Measurements from ENCODE around the gene SLC12A7. TPM values are rescaled to one million over a fixed set of nuclear protein-coding genes. Genes with fewer than 3 reads are reported as not detected.

Gene SLC12A7
- total RNA-seq, 2 experiments from 2014 or later, result 0.06 TPM; not detected in 1

GRCh38 chr5:1058083-1058945 is 53.5 kb downstream of the SLC12A7 start:
- H2AFZ ChIP-seq (ENCODE audit: low read length), result no peak overlapping the region
- no peaks in the 10 kb centered on the region for H3K9me3 ChIP-seq (ENCODE audit: low read length)
- no peak for TF ChIP-seq CTCF (conservative IDR thresholded peaks at IDR 0.05; ENCODE audit: low read length)
- TF ChIP-seq EZH2phosphoT487 (IDR thresholded peaks at IDR 0.05; ENCODE audit: borderline replicate concordance, low read depth, low read length), result no peak
- no peaks in the 10 kb centered on the region for H4K20me1 ChIP-seq (ENCODE audit: insufficient read depth, low read length)
- H3K4me2 ChIP-seq (ENCODE audit: low read length), result no peak overlapping the region
- no peaks in the 10 kb centered on the region for H3K9me2 ChIP-seq (ENCODE audit: insufficient read depth, low read length)
- intact Hi-C loops (cut with micrococcal nuclease; ENCODE audit: unreplicated experiment), result no loop called here
- ChIA-PET POLR2A (no interaction called here), CTCF (ENCODE audit: unreplicated experiment) (no interaction called here)
- H3K79me2 ChIP-seq (ENCODE audit: insufficient read depth, low read depth, low read length), result no peaks in the 10 kb centered on the region
- no peaks in the 10 kb centered on the region for H3K36me3 ChIP-seq (ENCODE audit: insufficient read depth, low read length)
- H3K4me3 ChIP-seq (ENCODE audit: low read depth, low read length, poor library complexity, severe bottlenecking), result no peak overlapping the region
- H3K27ac ChIP-seq (ENCODE audit: low read depth, low read length, poor library complexity, severe bottlenecking), result no peak overlapping the region
- no peaks in the 10 kb centered on the region for H3K4me1 ChIP-seq (ENCODE audit: insufficient read depth, low read length, poor library complexity, severe bottlenecking)
- no peak for DNase-seq (ENCODE audit: low spot score)
- no TSS peak for BruUV-seq (replicated peaks)

- no peaks in the 10 kb centered on the region for H3K36me3 ChIP-seq (ENCODE audit: insufficient read depth, low read length)
- TF ChIP-seq EZH2phosphoT487 (IDR thresholded peaks at IDR 0.05; ENCODE audit: borderline replicate concordance, low read depth, low read length) (no peak), CTCF (conservative IDR thresholded peaks at IDR 0.05; ENCODE audit: low read length) (no peak)
- no peaks in the 10 kb centered on the region for H3K9me2 ChIP-seq (ENCODE audit: insufficient read depth, low read length)
- H3K4me3 ChIP-seq (ENCODE audit: low read depth, low read length, poor library complexity, severe bottlenecking), result no peak overlapping the region
- H3K9me3 ChIP-seq (ENCODE audit: low read length), result no peaks in the 10 kb centered on the region
- no peaks in the 10 kb centered on the region for H3K79me2 ChIP-seq (ENCODE audit: insufficient read depth, low read depth, low read length)
- ChIA-PET CTCF (ENCODE audit: unreplicated experiment) (no interaction called here), POLR2A (no interaction called here)
- intact Hi-C loops (cut with micrococcal nuclease; ENCODE audit: unreplicated experiment), result no loop called here
- BruUV-seq (replicated peaks), result no TSS peak
- no peak overlapping the region for H2AFZ ChIP-seq (ENCODE audit: low read length)
- no peak overlapping the region for H3K27ac ChIP-seq (ENCODE audit: low read depth, low read length, poor library complexity, severe bottlenecking)
- H3K4me2 ChIP-seq (ENCODE audit: low read length), result no peak overlapping the region
- no peaks in the 10 kb centered on the region for H3K4me1 ChIP-seq (ENCODE audit: insufficient read depth, low read length, poor library complexity, severe bottlenecking)
- DNase-seq (ENCODE audit: low spot score), result no peak
- H4K20me1 ChIP-seq (ENCODE audit: insufficient read depth, low read length), result no peaks in the 10 kb centered on the region
These were observed 54.3 kb downstream of the SLC12A7 start for GRCh38 chr5:1057485-1058082.
